ENCODE measurements around the gene ITGA5. TPM values are rescaled to one million over a fixed set of nuclear protein-coding genes. Genes with fewer than 3 reads are reported as not detected.
A peak's percentile ranks its signal among the peaks of the same experiment; 100 is the strongest.

ITGA5 gene
- total RNA-seq, 1 donor from 2014 or later = 55.3 TPM

DNA sequence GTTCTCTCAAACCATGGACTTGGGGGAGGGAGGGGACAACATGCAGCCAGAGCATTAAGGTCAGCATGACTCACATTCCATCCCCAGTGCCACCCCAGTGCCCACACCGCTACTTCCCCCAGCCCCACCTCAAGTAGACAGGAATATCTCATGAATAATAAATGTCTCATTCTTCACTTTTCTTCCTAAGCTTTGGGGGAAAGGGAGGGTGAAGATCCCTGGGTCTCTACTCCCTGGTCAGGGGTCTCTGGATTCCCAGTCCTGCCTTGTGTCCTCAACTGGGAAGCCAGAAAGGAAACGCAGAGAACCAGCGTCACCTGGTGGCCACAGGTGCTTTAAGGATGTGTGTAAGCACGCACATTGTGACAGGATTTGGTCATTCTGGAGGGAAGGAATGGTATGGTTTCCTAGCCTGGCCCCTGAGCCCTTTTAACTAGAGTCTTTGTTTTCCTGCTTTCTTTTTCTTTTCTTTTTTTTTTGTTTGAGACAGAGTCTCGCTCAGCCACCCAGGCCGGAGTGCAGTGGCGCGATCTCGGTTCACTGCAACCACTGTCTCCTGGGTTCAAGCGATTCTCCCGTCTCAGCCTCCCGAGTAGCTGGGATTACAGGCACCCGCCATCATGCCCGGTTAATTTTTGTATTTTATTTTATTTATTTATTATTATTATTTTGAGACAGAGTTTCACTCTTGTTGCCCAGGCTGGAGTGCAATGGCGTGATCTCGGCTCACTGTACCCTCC, 58.2 kb downstream of the ITGA5 start:
- TF ChIP-seq, protein P1, sequence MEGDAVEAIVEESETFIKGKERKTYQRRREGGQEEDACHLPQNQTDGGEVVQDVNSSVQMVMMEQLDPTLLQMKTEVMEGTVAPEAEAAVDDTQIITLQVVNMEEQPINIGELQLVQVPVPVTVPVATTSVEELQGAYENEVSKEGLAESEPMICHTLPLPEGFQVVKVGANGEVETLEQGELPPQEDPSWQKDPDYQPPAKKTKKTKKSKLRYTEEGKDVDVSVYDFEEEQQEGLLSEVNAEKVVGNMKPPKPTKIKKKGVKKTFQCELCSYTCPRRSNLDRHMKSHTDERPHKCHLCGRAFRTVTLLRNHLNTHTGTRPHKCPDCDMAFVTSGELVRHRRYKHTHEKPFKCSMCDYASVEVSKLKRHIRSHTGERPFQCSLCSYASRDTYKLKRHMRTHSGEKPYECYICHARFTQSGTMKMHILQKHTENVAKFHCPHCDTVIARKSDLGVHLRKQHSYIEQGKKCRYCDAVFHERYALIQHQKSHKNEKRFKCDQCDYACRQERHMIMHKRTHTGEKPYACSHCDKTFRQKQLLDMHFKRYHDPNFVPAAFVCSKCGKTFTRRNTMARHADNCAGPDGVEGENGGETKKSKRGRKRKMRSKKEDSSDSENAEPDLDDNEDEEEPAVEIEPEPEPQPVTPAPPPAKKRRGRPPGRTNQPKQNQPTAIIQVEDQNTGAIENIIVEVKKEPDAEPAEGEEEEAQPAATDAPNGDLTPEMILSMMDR (IDR thresholded peaks at IDR 0.05; ENCODE audit: borderline replicate concordance) = peak; percentile 76
- H3K4me3 ChIP-seq = no peak overlapping the region
- H3K4me1 ChIP-seq = peaks cover 32% of the 10 kb centered on the region
- H3K9me3 ChIP-seq (replicated peaks) = no peaks in the 10 kb centered on the region
- peak; percentile 71 for DNase-seq
- intact Hi-C loops (cut with micrococcal nuclease) = loop anchor here (10.0 kb wide), 1 partner anchor 106 kb away; no protein-coding TSS in a partner anchor
- H3K27me3 ChIP-seq (ENCODE audit: low read depth) = no peaks in the 10 kb centered on the region
- H3K27ac ChIP-seq (replicated peaks) = peak overlapping the region; percentile 95
- H3K36me3 ChIP-seq = no peaks in the 10 kb centered on the region

DNA sequence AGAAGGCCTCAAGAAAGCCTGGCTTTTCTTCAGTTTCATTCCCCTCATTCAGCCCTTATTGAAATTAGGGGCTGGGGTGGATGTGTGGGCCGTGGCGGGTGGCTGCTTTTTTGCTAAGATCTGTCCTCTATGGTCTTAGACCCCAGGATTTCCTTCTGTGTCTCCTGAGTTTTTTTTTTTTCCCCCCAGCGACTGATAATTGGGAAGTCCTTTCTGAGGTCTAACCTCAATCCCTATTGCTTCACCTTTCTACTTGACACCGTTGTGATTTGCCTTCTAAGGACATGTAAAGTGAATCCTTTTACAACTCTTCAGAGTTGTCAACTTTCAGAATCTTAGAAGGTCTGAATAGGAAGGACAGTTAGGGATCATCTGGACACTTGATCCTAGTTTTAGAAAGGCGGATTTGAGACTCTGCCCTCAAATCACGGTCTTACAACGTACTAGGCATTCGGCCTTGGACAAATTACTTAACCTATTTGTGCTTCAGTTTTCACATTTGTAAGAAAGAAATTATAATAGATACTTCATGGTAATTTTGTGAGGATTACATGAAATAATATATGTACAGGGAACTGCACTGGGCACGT, 59.2 kb downstream of the ITGA5 start:
- H3K27me3 ChIP-seq (ENCODE audit: low read depth) = no peaks in the 10 kb centered on the region
- TF ChIP-seq, protein P1 (IDR thresholded peaks at IDR 0.05; ENCODE audit: borderline replicate concordance) = no peak
- no peaks in the 10 kb centered on the region for H3K36me3 ChIP-seq
- H3K9me3 ChIP-seq (replicated peaks) = no peaks in the 10 kb centered on the region
- DNase-seq = no peak
- peak overlapping the region; percentile 95 for H3K27ac ChIP-seq (replicated peaks)
- H3K4me3 ChIP-seq = peak overlapping the region; percentile 79
- intact Hi-C loops (cut with micrococcal nuclease) = loop anchor here (10.0 kb wide), 1 partner anchor 105 kb away; no protein-coding TSS in a partner anchor
- H3K4me1 ChIP-seq = peaks cover 32% of the 10 kb centered on the region

DNA sequence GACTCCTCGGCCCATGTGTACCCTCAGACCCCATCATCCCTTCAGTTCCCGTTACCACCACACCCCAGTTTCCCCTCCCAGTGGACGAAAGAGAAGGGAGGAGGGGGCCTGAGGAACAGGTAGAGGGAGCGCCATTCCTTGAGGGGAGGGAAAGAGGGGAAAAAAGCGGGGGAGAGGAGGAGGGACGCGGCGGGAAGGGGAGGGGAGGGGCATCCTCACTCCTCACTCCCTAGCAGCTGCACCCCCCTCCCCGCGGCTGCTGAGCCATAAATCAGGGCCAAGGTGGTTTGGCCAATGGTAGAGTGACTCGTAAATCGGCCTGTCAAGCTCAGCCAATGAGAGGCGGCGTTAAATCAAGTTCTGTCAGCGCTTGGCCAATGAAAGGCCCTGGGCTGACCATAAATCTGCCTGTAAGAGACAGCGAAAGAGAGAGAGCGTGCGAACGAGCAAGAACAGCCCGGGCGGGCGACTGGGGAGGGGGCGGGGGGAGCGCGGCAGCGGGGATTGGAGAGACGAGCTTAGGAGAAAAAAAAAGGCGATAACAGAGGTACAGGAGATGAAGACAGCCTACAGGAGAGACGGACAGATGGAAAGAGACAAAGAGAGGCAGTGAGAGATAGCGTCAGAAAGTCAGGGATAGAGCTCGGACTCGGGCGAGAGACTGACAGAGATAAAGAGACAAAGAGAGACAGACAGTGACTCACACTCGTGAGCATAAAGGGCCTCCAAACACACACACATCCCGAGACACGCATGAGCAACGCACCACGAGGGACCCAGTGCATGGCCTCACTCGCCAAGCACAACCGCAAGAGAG, 59.9 kb downstream of the ITGA5 start:
- H3K4me1 ChIP-seq = peaks cover 32% of the 10 kb centered on the region
- TF ChIP-seq, protein P1 (IDR thresholded peaks at IDR 0.05; ENCODE audit: borderline replicate concordance) = no peak

DNA sequence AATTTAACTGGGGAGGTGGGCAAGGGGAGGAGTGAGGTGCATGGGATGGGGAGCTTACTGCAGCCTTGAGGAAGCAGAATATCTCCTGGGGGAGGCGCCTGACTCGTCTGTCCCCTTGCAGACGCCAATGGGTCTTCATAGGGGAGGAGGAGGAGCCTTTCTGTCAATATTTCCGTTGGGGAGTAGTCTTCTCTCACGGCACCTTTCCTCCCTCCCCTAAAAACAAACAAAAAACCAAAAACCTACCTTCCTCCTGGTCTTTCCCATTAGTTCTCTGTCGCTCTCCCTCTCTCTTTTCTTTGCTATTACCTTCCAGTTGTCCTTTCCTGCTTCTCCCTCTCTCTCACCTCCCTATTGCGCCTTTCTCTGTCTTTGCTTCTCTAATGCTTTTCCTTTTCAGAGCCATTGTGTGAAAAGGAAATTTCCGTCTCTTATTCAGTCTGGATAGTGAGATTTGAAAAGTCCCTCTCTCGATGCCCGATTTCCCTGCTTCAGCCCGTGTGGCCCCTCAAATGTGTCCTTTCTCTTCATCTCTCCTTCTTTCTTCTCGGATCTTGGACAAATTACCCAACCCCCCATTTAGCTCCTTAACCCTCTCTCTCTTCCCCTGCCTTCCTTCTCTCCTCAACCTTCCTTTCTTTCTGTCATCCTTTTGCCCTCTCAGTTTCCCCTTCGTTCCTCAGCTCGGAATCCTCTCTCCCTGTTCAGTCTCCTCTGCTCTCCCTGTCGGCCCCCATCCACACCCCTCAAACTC, 60.7 kb downstream of the ITGA5 start:
- intact Hi-C loops (cut with micrococcal nuclease) = no loop called here
- TF ChIP-seq, protein P1 (IDR thresholded peaks at IDR 0.05; ENCODE audit: borderline replicate concordance) = no peak
- peak overlapping the region; percentile 95 for H3K27ac ChIP-seq (replicated peaks)
- H3K4me1 ChIP-seq = peaks cover 34% of the 10 kb centered on the region
- H3K27me3 ChIP-seq (ENCODE audit: low read depth) = no peaks in the 10 kb centered on the region
- no peaks in the 10 kb centered on the region for H3K9me3 ChIP-seq (replicated peaks)
- no peak for DNase-seq
- H3K4me3 ChIP-seq = peak overlapping the region; percentile 79
- H3K36me3 ChIP-seq = no peaks in the 10 kb centered on the region

More for the DNA sequence above, 59.9 kb downstream of the ITGA5 start:
- Histone ChIP-seq H3K36me3 (no peaks in the 10 kb centered on the region), H3K9me3 (replicated peaks) (no peaks in the 10 kb centered on the region), H3K27me3 (ENCODE audit: low read depth) (no peaks in the 10 kb centered on the region), H3K4me3 (peak overlapping the region; percentile 79), H3K27ac (replicated peaks) (peak overlapping the region; percentile 95)
- DNase-seq = peak; percentile 94
- intact Hi-C loops (cut with micrococcal nuclease) = no loop called here

Data from left ventricle myocardium inferior (tissue), 1 donor.